ENCODE measurements around the gene UBALD2.

DNA sequence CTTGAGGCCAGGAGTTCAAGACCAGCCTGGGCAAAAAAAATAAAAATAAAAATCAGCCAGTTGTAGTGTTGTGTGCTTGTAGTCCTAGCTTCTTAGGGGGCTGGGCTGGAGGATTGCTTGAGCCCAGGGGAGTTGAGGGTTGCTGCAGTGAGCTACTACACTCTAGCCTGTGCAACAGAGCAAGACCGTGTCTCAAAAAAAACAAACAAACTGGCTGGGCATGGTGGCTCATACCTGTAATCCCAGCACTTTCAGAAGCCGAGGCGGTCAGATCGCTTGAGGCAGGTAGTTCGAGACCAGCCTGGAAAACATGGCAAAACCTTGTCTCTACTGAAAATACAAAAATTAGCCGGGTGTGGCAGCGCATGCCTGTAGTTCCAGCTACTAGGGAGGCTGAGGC, 4.9 kb upstream of the UBALD2 start:
- TF ChIP-seq ZNF274 (IDR thresholded peaks at IDR 0.05; ENCODE audit: low read depth, low read length) (no peak), SUZ12 (IDR thresholded peaks at IDR 0.05; ENCODE audit: extremely low read depth, insufficient read depth, insufficient read length) (no peak)

Data from NT2/D1 (cell line).